ENCODE measurements around the gene PNP.

- TF ChIP-seq EZH2 (IDR thresholded peaks at IDR 0.05; ENCODE audit: borderline replicate concordance, insufficient read depth, low read depth, low read length, poor library complexity, severe bottlenecking) (no peak), CTCF (IDR thresholded peaks at IDR 0.05) (no peak)
Measured at GRCh38 chr14:20427231-20428009, 41.8 kb upstream of the PNP start.

All from B cell (primary cell).